Measurements from ENCODE around the gene RAPGEF2. TPM values are rescaled to one million over a fixed set of nuclear protein-coding genes. Genes with fewer than 3 reads are reported as not detected.

RAPGEF2 gene
- total RNA-seq, 1 experiment from 2014 or later: 17.6 TPM

GRCh38 chr4:159396151-159396550, 293.3 kb downstream of the RAPGEF2 start:
- no peak overlapping the region for H3K4me3 ChIP-seq (ENCODE audit: low read depth in 2 of 2, low read length in 2 of 2)
- no peaks in the 10 kb centered on the region for H3K36me3 ChIP-seq (ENCODE audit: control insufficient read depth, insufficient read depth, low read length)
- no peak overlapping the region for H3K27ac ChIP-seq (ENCODE audit: low read length)
- TF ChIP-seq CTCF (IDR thresholded peaks at IDR 0.05) (no peak), POLR2AphosphoS5 (IDR thresholded peaks at IDR 0.05; ENCODE audit: low read depth, low read length) (no peak), REST (IDR thresholded peaks at IDR 0.05; ENCODE audit: insufficient read depth in 1 of 2, low read depth in 2 of 2, low read length in 1 of 2) (no peak), SIN3A (IDR thresholded peaks at IDR 0.05; ENCODE audit: borderline replicate concordance, insufficient read depth, low read depth, low read length) (no peak), TCF7L2 (IDR thresholded peaks at IDR 0.05; ENCODE audit: low read depth, low read length) (no peak)
- no peaks in the 10 kb centered on the region for H3K9me3 ChIP-seq (ENCODE audit: control insufficient read depth, insufficient read depth, low read depth, low read length)
- intact Hi-C loops (cut with micrococcal nuclease; ENCODE audit: unreplicated experiment): no loop called here
- in situ Hi-C loops (cut with HindIII; ENCODE audit: low pct_unique_long_range_greater_than_20kb, low sequenced_read_pairs): no loop called here
- POLR2A ChIA-PET: interaction anchor here (0.5 kb wide), 1 partner anchor 121 kb away, joined by 3 read pairs; no protein-coding TSS in a partner anchor
- H3K4me1 ChIP-seq (ENCODE audit: control insufficient read depth, insufficient read depth, low read length): no peaks in the 10 kb centered on the region
- H3K27me3 ChIP-seq (ENCODE audit: control insufficient read depth, insufficient read depth, low read length): no peaks in the 10 kb centered on the region
- ATAC-seq (no peak), DNase-seq (ENCODE audit: low read depth, low spot score) (no peak)
- BruUV-seq (replicated peaks): no TSS peak
- CTCF ChIA-PET: no interaction called here

GRCh38 chr4:159398236-159398638, 295.4 kb downstream of the RAPGEF2 start:
- Histone ChIP-seq H3K4me3 (ENCODE audit: low read depth in 2 of 2, low read length in 2 of 2) (no peak overlapping the region), H3K4me1 (ENCODE audit: control insufficient read depth, insufficient read depth, low read length) (no peaks in the 10 kb centered on the region), H3K27me3 (ENCODE audit: control insufficient read depth, insufficient read depth, low read length) (no peaks in the 10 kb centered on the region), H3K27ac (ENCODE audit: low read length) (no peak overlapping the region), H3K36me3 (ENCODE audit: control insufficient read depth, insufficient read depth, low read length) (no peaks in the 10 kb centered on the region), H3K9me3 (ENCODE audit: control insufficient read depth, insufficient read depth, low read depth, low read length) (no peaks in the 10 kb centered on the region)
- in situ Hi-C loops (cut with HindIII; ENCODE audit: low pct_unique_long_range_greater_than_20kb, low sequenced_read_pairs): no loop called here
- no peak for TF ChIP-seq CTCF (IDR thresholded peaks at IDR 0.05)
- TF ChIP-seq REST (IDR thresholded peaks at IDR 0.05; ENCODE audit: insufficient read depth in 1 of 2, low read depth in 2 of 2, low read length in 1 of 2): no peak
- no peak for TF ChIP-seq TCF7L2 (IDR thresholded peaks at IDR 0.05; ENCODE audit: low read depth, low read length)
- no peak for TF ChIP-seq SIN3A (IDR thresholded peaks at IDR 0.05; ENCODE audit: borderline replicate concordance, insufficient read depth, low read depth, low read length)
- no peak for TF ChIP-seq POLR2AphosphoS5 (IDR thresholded peaks at IDR 0.05; ENCODE audit: low read depth, low read length)
- POLR2A ChIA-PET: no interaction called here
- intact Hi-C loops (cut with micrococcal nuclease; ENCODE audit: unreplicated experiment): no loop called here
- CTCF ChIA-PET: no interaction called here
- ATAC-seq (no peak), DNase-seq (ENCODE audit: low read depth, low spot score) (no peak)
- no TSS peak for BruUV-seq (replicated peaks)

Measured in Panc1 (cell line).